ENCODE measurements around the gene PELO. TPM values are rescaled to one million over a fixed set of nuclear protein-coding genes. Genes with fewer than 3 reads are reported as not detected.

The PELO gene
- polyA plus RNA-seq, 12 donors, result 9.0 to 14.3 (median 13.3) TPM; not detected in 1

GRCh38 chr5:52825826-52826225 is 38.1 kb downstream of the PELO start:
- no peak for DNase-seq

GRCh38 chr5:52827815-52828214 is 40.1 kb downstream of the PELO start:
- no peak for DNase-seq

- no peak for DNase-seq
These were observed 41.9 kb downstream of the PELO start for GRCh38 chr5:52829664-52830063.

GRCh38 chr5:52830650-52831049 is 42.9 kb downstream of the PELO start:
- DNase-seq, result no peak

- no peak for DNase-seq
These were observed 44.2 kb downstream of the PELO start for GRCh38 chr5:52831786-52832511.

GRCh38 chr5:52834320-52834719 is 46.6 kb downstream of the PELO start:
- DNase-seq, result no peak

GRCh38 chr5:52837068-52837467 is 49.4 kb downstream of the PELO start:
- no peak for DNase-seq

Other genes with a start within 250 kb of the PELO start
- 10 to 100 TPM in 11 of 12 donors, not detected in 1; 19.2 to 29.5 (median 27.2) TPM for gene ITGA1, start within 50 bp of the PELO start, polyA plus RNA-seq (ENCODE audit: insufficient read length in 12 of 12)
- 10 to 100 TPM in 9 of 12 donors, 1 to 10 TPM in 2, not detected in 1; 3.8 to 27.1 (median 11.4) TPM for gene ITGA2, start 201.4 kb downstream of the PELO start, polyA plus RNA-seq (ENCODE audit: insufficient read length in 12 of 12)